GM19372 (cell line): Measurements from ENCODE around the gene UMAD1.
A peak's percentile ranks its signal among the peaks of the same experiment; 100 is the strongest.

ENCODE experiments used
- ATAC-seq: cut with Tn5 transposase; IDR thresholded peaks from one replicate; pipeline ENCODE4 v1.9.1; 2021; ENCODE audit warnings: mild to moderate bottlenecking, low read depth, moderate library complexity; ENCODE audit not compliant: unreplicated experiment

UMAD1 gene

GRCh38 chr7:7640221-7641128, at the start of gene UMAD1:
Gene UMAD1, plus strand, starts transcription at chr7:7640752. Its CDS starts 32,620 bp downstream, at chr7:7673372.
- peak; percentile 96 for ATAC-seq

- ATAC-seq, result no peak
Observed at GRCh38 chr7:7595451-7595850, 45.1 kb upstream of the UMAD1 start.

GRCh38 chr7:7596176-7596575, 44.4 kb upstream of the UMAD1 start:
- ATAC-seq, result no peak

- no peak for ATAC-seq
Observed at GRCh38 chr7:7607010-7607409, 33.5 kb upstream of the UMAD1 start.

- no peak for ATAC-seq
Observed at GRCh38 chr7:7609330-7609729, 31.2 kb upstream of the UMAD1 start.

- ATAC-seq, result no peak
Observed at GRCh38 chr7:7612519-7612918, 28.0 kb upstream of the UMAD1 start.

- no peak for ATAC-seq
Observed at GRCh38 chr7:7613210-7613609, 27.3 kb upstream of the UMAD1 start.

GRCh38 chr7:7614018-7614741, 26.4 kb upstream of the UMAD1 start:
- ATAC-seq, result no peak

GRCh38 chr7:7617550-7617949, 23.0 kb upstream of the UMAD1 start:
- no peak for ATAC-seq

GRCh38 chr7:7618410-7618809, 22.1 kb upstream of the UMAD1 start:
- no peak for ATAC-seq

GRCh38 chr7:7620236-7620635, 20.3 kb upstream of the UMAD1 start:
- no peak for ATAC-seq

- no peak for ATAC-seq
Observed at GRCh38 chr7:7620644-7621210, 19.8 kb upstream of the UMAD1 start.

- ATAC-seq, result no peak
Observed at GRCh38 chr7:7628476-7628875, 12.1 kb upstream of the UMAD1 start.

- no peak for ATAC-seq
Observed at GRCh38 chr7:7630626-7631329, 9.8 kb upstream of the UMAD1 start.

GRCh38 chr7:7639421-7639820, 1.1 kb upstream of the UMAD1 start:
- ATAC-seq, result no peak

GRCh38 chr7:7639847-7640220, 718 bp upstream of the UMAD1 start:
- no peak for ATAC-seq

- ATAC-seq, result peak; percentile 5
Observed at GRCh38 chr7:7641129-7641663, 644 bp downstream of the UMAD1 start.

- no peak for ATAC-seq
Observed at GRCh38 chr7:7642081-7642480, 1.5 kb downstream of the UMAD1 start.

GRCh38 chr7:7647495-7648036, 7.0 kb downstream of the UMAD1 start:
- no peak for ATAC-seq

- ATAC-seq, result no peak
Observed at GRCh38 chr7:7650682-7651206, 10.2 kb downstream of the UMAD1 start.
